HEK293T (cell line): ENCODE results near the gene CDKN2B-AS1.

Experiments used
- CTCF ChIA-PET: fragments of 350-600 bp; formaldehyde crosslinking; extraction: SDS; loops from one replicate; lab custom pipeline; 2021; ENCODE audit warnings: antibody characterized with exemption, inconsistent platforms; lab: Yijun Ruan, JAX
- POLR2A ChIA-PET: fragments of 350-600 bp; formaldehyde crosslinking; extraction: SDS; loops from one replicate; lab custom pipeline; 2020; ENCODE audit warnings: antibody characterized with exemption, inconsistent platforms; lab: Yijun Ruan, JAX
- DNase-seq: peaks from one replicate; pipeline ENCODE4 v3.0.0; 2012; ENCODE audit warnings: mixed read lengths; ENCODE audit errors: extremely low spot score
- ARNT ChIP-seq: fragments of 450-650 bp; IDR thresholded peaks from 2 replicates; pipeline ENCODE4 v1.6.1; 2017; ENCODE audit warnings: mild to moderate bottlenecking
- BHLHE40 ChIP-seq: fragments of 450-650 bp; IDR thresholded peaks from 2 replicates; pipeline ENCODE4 v1.6.1; 2016; ENCODE audit warnings: mild to moderate bottlenecking, moderate library complexity, borderline replicate concordance
- CTBP1 ChIP-seq: fragments of 450-650 bp; IDR thresholded peaks from 2 replicates; pipeline ENCODE4 v1.6.1; 2016; ENCODE audit warnings: borderline replicate concordance
- FOXA1 ChIP-seq: fragments of 450-650 bp; IDR thresholded peaks from 2 replicates; pipeline ENCODE4 v1.6.1; 2016; ENCODE audit warnings: mild to moderate bottlenecking
- FOXK2 ChIP-seq: fragments of 450-650 bp; IDR thresholded peaks from 2 replicates; pipeline ENCODE4 v1.6.1; 2016; ENCODE audit warnings: mild to moderate bottlenecking
- FOXM1 ChIP-seq: fragments of 450-650 bp; IDR thresholded peaks from 2 replicates; pipeline ENCODE4 v1.6.1; 2017; ENCODE audit warnings: mild to moderate bottlenecking, borderline replicate concordance
- HDGF ChIP-seq: fragments of 450-650 bp; IDR thresholded peaks from 2 replicates; pipeline ENCODE4 v1.6.1; 2017; ENCODE audit warnings: antibody characterized with exemption, borderline replicate concordance
- L3MBTL2 ChIP-seq: fragments of 450-650 bp; conservative IDR thresholded peaks from 2 replicates; pipeline ENCODE4 v1.6.1; 2016; ENCODE audit warnings: mild to moderate bottlenecking
- LEF1 ChIP-seq: fragments of 450-650 bp; IDR thresholded peaks from 2 replicates; pipeline ENCODE4 v1.6.1; 2017; ENCODE audit warnings: mild to moderate bottlenecking, borderline replicate concordance
- NFRKB ChIP-seq: fragments of 450-650 bp; IDR thresholded peaks from 2 replicates; pipeline ENCODE4 v1.6.1; 2016; ENCODE audit warnings: mild to moderate bottlenecking, moderate library complexity
- PKNOX1 ChIP-seq: fragments of 450-650 bp; IDR thresholded peaks from 2 replicates; pipeline ENCODE4 v1.6.1; 2016
- SP1 ChIP-seq: fragments of 450-650 bp; IDR thresholded peaks from 2 replicates; pipeline ENCODE4 v1.6.1; 2017
- SUZ12 ChIP-seq: fragments of 450-650 bp; IDR thresholded peaks from 2 replicates; pipeline ENCODE4 v1.6.1; 2016; ENCODE audit warnings: mild to moderate bottlenecking
- TARDBP ChIP-seq: fragments of 450-650 bp; IDR thresholded peaks from 2 replicates; pipeline ENCODE4 v1.6.1; 2016
- ZNF384 ChIP-seq: fragments of 450-650 bp; IDR thresholded peaks from 2 replicates; pipeline ENCODE4 v1.6.1; 2016

Gene CDKN2B-AS1

GRCh38 chr9:21985964-21986667 is 8.5 kb upstream of the CDKN2B-AS1 start:
- ChIA-PET POLR2A (no interaction called here), CTCF (no interaction called here)
- DNase-seq = no peak

GRCh38 chr9:21988056-21988990 is 6.3 kb upstream of the CDKN2B-AS1 start:
- ChIA-PET POLR2A (no interaction called here), CTCF (no interaction called here)
- DNase-seq = no peak
- TF ChIP-seq HDGF = no peak
- TF ChIP-seq TARDBP = no peak
- peak; percentile 36; the same call in 1 of the 2 replicates for TF ChIP-seq NFRKB
- no peak for TF ChIP-seq BHLHE40
- TF ChIP-seq PKNOX1 = peak; percentile 92

More at GRCh38 chr9:21985964-21986667, 8.5 kb upstream of the CDKN2B-AS1 start:
- no peak for TF ChIP-seq L3MBTL2

GRCh38 chr9:21989440-21990189 is 5.0 kb upstream of the CDKN2B-AS1 start:
- no peak for DNase-seq
- POLR2A ChIA-PET = no interaction called here
- TF ChIP-seq SP1 (no peak), CTBP1 (no peak), TARDBP (no peak), FOXM1 (no peak), ZNF384 (no peak), BHLHE40 (no peak), FOXA1 (no peak), NFRKB (no peak), PKNOX1 (no peak), FOXK2 (no peak)
- CTCF ChIA-PET = interaction anchor here (0.8 kb wide), 1 partner anchor 18 kb away, joined by 3 read pairs; no protein-coding TSS in a partner anchor

- POLR2A ChIA-PET = interaction anchor here (1.0 kb wide), 1 partner anchor 17 kb away, joined by 6 read pairs; the partner anchor contains the start of gene CDKN2B
Observed at GRCh38 chr9:21991072-21991959, 3.3 kb upstream of the CDKN2B-AS1 start.

GRCh38 chr9:21993007-21993406 is 1.6 kb upstream of the CDKN2B-AS1 start:
- POLR2A ChIA-PET = interaction anchor here (3.7 kb wide), 1 partner anchor 15 kb away, joined by 24 read pairs; the partner anchor contains the start of gene CDKN2B
- TF ChIP-seq TARDBP (no peak), CTBP1 (peak; percentile 35; the same call in 1 of the 2 replicates), BHLHE40 (no peak), FOXA1 (no peak), HDGF (no peak), PKNOX1 (peak; percentile 52), FOXM1 (no peak), LEF1 (no peak)
- DNase-seq = no peak
- CTCF ChIA-PET = interaction anchor here (0.6 to 2.6 kb wide), 2 partner anchors 15 to 48 kb away, joined by 3 to 9 read pairs; no protein-coding TSS in a partner anchor

More at GRCh38 chr9:21991072-21991959, 3.3 kb upstream of the CDKN2B-AS1 start:
- CTCF ChIA-PET = interaction anchor here (1.0 kb wide), 1 partner anchor 71 kb away, joined by 3 read pairs; no protein-coding TSS in a partner anchor
- no peak for DNase-seq
- TF ChIP-seq ARNT = no peak
- no peak for TF ChIP-seq TARDBP
- no peak for TF ChIP-seq L3MBTL2
- no peak for TF ChIP-seq NFRKB
- TF ChIP-seq SUZ12 = no peak
- TF ChIP-seq CTBP1 = no peak
- TF ChIP-seq BHLHE40 = no peak
- no peak for TF ChIP-seq FOXA1
- no peak for TF ChIP-seq HDGF
